CD1c-positive myeloid dendritic cell (primary cell): ENCODE measurements around the gene LPCAT3.

Experiments used
- DNase-seq: peaks from one replicate; pipeline ENCODE4 v3.0.0-alpha.2; 2016; ENCODE audit errors: extremely low spot score

The LPCAT3 gene

DNA sequence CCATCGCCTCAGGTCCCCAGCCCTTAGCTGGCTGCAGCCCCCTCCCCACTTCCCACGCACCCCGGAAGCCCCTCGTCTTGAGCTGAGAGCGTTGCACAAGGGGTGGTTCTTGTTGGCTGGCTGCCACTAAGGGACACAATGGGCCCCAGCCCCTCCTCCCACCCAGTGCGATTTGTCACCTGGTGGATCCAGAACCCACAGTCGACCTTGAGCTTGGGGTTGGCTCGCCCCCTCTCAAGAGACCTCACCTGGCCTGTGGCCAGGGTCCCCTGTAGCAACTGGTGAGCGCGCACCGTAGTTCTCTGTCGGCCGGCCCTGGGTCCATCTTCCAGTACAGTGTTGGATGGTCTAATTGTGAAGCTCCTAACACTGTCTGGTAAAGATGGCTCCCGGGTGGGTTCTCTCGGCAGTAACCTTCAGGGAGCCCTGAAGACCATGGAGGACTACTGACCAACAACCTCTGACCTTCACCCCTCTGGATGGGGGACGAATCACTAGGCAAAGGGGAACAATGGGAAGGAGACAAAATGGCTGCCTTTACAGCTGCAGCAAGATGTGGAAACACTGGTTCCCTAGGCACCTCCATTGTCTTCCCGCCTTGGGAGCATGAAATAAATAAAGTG is 54.4 kb downstream of the LPCAT3 start:
- DNase-seq: no peak

DNA sequence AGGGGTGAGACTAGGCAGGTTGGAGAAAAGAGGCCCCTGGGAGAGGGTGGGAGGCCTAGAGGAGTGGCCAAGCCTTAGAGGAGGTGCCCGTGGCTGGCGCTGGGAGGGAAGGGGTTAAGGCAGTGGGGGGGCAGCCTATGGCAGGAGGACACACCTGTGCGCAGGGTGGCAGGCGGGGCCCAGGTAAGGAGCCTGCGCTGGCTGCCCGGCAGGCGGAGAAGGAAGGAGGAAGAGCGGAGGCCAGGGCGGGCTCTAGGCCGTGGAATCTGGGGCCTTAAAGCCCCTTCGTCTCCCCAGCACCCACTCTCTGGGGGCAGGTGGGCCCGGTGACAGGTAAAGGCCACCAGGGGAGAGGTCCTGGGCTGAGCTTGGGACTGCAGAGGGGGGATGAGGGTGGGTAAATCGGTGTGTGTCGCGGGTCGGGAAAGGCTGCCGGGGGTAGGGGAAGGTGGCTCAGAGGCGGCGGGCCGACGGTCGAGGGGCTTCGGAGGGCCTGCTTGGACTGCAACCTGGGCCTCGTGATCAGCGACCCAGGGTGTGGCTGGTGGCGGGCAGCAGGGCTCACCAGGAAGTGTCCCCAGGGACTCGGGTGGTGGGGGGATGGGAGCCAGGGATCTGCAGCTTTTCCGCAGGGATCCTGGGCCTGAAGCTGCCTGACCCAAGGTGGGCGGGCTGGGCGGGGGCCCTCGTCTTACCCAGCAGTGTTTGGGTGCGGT is 55.1 kb downstream of the LPCAT3 start:
- no peak for DNase-seq

DNA sequence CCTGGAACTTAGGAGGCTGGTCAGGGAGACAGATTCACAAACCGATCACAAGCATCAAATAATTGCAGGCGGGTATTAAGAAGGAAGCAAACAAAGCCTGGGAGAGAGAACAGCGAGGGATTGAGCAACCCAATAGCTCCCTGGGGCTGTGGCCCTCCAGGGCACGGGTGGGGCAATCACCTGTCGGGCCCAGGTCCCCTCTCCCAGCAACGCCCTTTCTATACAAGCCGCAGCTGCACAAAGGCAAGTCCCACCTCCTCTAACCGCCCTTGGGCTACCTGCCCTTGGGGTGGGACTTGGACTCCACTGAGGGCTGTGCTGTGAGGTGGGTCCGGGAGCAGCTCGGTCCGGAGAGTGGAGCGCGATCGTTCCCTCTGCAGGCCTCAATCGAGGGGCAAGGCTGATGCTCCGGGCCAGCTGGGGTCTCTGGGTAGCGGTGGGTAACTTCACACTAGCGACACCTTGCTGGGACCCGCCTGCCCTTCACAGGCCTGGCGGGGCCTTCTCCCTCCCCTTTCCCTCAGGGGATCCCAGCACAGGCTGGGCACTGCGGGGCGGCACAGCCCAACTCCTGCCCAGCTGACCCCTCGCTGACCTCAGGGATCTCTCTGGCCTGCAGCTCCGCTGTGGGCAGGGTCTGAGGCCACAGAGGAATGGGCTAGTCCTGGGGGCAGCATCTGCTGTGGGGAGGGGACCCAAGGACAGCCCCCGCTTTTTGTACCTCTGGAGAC is 55.8 kb downstream of the LPCAT3 start:
- no peak for DNase-seq

DNA sequence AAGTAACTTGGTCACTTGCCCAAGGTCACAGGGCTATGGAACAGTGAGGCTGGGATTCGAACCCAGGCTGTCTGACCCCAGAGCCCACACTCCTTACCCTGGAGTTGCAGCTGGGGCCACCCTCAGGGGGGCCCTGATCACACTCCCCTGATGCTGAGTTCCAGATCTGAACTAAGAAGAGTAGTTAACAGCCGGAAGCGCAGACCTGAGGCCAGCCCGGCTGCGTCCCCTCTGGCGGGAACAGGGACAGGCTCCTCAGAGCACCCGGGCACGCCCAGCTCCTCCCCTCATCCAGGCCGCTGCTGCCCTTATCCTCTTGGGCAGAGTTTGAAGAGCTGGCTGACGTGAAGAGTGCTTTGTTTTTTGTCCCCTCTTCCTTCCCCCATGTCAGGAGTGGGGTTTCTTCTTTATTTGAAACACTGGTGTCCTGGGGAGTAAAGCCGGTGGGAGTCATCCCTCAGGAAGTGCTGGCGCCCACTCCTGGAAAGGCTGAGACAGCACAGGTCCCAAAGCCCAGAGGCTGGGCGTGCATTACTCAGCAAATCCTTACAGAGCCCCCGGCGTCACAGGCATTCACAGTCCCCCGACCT is 56.5 kb downstream of the LPCAT3 start:
- peak; percentile 70 for DNase-seq

DNA sequence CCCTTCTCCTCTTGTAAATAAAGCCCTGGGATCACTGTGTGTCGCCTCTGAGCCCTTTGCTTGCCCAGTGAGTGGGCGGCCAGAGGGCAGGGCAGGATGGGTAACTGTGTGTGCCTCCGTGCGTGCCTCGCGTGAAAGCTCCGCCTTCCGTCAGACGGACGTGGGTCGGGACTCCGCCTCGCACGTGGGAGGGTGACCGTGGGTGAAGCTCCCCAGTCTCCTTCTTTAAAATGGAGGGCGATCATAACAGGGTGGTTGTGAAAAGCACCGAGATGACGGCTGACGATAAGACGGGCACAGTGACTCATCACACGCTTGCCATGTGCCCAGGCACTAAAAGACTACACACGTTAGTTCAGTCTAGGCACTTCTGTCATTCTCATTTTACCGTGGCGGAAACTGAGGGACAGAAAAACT is 57.0 kb downstream of the LPCAT3 start:
- DNase-seq: peak; percentile 98

DNA sequence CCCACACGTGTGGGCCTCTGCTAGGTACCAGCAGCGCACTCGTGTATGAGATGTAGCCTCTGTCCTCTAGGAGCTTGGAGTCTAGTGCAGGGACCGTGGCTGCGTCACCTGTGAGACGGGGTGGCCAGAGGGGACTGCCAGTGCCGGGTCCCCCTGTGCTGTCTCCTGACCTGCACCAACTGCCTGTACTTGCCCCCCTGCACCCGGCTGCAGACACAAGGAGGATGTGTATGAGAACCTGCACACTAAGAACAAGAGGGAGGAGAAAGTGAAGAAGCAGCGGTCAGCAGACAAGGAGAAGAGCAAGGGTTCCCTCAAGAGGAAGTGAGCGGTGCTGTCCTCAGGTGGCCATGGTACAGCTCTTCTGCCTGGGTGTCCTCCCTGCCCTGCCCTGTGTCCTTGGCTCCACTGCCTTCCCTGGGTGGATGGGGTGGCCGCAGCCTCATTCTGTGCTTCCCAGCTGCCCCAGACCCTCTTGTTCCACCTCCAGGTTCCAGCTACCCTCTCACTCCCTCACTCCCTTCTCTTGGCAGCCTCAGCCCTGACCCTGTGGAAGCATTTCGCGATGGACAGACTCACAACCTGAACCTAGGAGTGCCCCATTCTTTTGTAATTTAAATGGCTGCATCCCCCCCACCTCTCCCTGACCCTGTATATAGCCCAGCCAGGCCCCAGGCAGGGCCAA is 57.5 kb downstream of the LPCAT3 start:
- DNase-seq: peak; percentile 65

DNA sequence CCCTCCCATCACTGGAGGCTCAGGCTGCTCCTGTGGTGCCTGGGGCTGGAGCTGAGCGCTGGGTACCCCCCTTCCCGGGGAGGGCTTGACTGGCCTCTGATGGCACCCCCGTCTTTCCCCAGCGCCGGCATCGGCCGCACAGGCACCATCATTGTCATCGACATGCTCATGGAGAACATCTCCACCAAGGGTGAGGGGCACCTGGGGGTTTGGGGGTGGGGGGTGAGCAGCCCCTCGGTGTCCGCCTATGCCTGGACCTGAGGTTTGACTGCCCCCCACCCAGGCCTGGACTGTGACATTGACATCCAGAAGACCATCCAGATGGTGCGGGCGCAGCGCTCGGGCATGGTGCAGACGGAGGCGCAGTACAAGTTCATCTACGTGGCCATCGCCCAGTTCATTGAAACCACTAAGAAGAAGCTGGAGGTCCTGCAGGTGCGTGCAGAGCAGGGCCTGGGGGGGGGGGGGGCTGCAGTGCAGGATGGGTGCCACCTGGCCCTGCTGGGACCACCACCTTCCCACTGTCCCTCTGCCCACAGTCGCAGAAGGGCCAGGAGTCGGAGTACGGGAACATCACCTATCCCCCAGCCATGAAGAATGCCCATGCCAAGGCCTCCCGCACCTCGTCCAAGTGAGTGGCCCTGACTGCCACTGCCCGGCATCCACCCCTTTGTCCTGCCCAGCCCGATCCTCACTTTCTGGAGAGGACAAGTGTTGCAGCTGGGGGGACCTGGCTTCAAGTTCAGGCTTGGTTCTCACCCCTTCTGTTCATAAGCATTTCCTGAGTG is 58.3 kb downstream of the LPCAT3 start:
- DNase-seq: no peak

DNA sequence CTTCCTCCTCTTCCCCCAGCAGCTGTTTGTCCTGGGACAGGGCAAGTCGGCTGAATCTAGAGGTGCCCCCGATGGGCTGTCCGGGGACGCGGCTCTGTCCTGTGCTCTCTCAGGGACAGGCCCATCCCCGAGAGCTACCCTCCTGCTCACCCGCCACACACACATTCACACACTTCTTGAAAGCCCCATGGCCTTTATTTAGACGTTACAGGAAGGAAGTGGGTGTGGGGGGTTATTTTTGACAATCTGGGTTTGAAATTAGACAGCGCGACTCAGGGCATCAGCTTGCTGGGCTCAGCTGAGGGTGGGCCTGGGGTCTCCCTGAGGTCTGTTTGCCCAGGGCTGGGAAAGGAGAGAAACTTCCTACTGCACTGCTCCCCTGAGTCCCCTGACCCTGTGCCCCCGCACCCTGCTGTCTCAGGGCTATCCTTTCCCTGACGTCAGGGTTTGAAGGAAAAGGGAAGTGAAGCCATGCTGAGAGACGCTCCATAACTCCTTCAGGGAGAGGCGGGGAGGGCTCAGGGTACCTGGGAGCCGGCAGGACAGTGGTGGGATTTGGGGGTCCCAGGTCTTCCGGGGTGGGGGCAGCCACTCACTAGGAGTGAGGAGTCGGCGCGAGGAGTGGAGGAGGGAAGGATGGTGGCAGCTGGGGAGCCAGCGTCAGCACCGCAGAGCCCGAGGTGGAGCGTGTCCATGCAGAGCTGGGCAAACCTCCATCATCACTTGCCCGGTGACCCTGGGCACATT is 59.0 kb downstream of the LPCAT3 start:
- DNase-seq: peak; percentile 90

DNA sequence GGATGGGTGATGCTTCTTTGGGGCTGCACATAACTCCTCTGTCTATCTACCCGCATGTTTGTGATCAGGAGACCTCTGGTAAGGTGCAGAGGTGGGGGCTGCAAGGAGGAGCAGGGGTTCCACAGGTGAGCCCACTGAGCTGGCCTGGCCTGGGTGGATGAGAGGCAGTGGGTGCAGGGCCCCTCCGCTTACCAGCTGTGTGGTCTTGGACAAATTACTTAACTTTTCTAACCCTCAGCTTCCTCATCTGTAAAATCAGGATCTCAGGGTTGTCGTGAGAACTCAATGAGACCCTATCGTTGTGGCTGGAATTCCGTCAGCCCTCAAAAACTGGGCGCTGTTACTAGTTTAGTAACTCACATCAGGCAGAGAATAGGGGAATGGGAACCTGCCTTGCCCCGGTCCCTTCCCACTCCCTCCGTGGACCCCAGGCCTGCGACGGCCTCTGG is 59.6 kb downstream of the LPCAT3 start:
- DNase-seq: peak; percentile 86

DNA sequence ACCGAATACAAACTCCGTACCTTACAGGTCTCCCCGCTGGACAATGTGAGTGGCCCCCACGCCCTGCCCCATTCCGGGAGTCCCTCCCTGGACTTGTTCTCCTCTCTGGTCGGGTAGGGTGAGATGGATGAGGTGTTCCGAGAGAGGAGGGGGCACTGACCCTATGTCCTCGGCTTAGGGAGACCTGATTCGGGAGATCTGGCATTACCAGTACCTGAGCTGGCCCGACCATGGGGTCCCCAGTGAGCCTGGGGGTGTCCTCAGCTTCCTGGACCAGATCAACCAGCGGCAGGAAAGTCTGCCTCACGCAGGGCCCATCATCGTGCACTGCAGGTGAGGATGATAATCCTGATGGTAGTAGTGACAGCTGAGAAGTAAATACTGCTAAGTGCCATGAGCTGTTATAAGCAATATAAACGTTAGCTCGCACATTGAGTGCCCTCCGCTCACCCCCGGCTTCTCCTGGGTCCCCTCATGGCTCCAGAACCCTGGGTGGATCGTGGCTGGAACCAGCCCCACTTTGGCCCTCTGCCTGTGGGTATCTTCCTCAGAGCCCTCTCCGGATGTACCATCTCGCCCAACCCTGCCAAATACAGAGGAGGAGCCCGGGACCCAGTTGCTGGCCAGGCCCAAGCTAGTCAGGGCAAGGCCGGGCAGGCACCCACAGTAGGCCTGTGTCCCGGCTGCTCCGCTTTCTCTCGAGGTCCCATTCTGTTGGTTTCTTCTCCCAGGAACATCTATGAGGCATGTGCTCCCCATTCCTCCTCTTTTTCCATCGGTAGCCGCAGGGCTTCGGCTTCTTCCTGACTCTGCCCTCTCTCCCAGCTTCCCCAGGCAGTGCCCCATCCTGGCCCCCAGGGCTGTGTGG is 60.3 kb downstream of the LPCAT3 start:
- DNase-seq: no peak

DNA sequence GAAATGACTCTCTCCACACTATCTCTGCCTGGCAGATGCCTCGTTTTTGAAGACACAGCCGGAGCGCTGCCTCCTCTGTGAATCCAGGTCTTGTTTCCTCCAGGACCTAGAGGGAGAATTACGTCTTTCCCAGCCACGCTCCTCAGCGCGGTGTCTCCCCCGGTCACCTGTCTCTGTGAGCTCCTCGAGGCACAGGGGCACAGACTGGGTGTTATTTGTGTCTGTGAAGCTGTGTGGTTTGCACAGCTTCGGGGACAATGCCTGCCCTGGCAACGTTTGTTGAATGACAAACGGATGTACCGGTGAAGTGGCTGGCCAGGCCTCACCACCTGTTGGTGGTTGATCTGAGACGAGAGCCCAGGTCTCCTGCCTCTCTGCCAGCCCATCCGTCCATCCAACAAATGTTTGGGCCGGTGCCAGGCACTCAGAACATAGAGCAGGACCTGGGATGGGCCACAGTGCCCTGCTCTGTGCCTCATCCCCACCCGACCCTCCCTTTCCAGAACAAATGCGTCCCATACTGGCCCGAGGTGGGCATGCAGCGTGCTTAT is 61.0 kb downstream of the LPCAT3 start:
- DNase-seq: no peak

DNA sequence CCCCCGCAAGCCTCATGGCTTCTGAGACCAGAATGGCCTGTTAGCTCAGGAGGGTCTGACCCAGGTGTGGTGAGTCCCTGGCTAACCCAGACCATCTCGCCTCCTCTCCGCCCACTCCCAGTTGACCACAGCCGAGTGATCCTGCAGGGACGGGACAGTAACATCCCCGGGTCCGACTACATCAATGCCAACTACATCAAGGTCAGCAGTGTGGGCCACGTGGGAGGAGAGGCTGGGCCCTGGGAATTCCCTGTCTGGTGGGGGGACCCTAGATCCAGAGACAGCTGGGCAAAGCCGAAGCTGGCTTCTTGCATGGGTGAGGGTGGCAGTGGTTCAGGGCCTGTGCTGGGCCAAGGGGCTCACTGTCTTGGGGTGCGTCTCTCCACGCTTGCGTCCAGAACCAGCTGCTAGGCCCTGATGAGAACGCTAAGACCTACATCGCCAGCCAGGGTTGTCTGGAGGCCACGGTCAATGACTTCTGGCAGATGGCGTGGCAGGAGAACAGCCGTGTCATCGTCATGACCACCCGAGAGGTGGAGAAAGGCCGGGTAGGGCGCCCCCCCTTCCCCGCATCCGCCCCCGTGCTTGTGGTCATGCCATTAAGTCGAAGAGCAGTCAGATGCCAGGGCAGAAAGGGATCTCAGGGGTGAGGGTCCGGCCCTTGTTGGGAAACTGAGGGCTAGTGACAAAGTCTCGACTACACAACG is 62.1 kb downstream of the LPCAT3 start:
- DNase-seq: peak; percentile 34

DNA sequence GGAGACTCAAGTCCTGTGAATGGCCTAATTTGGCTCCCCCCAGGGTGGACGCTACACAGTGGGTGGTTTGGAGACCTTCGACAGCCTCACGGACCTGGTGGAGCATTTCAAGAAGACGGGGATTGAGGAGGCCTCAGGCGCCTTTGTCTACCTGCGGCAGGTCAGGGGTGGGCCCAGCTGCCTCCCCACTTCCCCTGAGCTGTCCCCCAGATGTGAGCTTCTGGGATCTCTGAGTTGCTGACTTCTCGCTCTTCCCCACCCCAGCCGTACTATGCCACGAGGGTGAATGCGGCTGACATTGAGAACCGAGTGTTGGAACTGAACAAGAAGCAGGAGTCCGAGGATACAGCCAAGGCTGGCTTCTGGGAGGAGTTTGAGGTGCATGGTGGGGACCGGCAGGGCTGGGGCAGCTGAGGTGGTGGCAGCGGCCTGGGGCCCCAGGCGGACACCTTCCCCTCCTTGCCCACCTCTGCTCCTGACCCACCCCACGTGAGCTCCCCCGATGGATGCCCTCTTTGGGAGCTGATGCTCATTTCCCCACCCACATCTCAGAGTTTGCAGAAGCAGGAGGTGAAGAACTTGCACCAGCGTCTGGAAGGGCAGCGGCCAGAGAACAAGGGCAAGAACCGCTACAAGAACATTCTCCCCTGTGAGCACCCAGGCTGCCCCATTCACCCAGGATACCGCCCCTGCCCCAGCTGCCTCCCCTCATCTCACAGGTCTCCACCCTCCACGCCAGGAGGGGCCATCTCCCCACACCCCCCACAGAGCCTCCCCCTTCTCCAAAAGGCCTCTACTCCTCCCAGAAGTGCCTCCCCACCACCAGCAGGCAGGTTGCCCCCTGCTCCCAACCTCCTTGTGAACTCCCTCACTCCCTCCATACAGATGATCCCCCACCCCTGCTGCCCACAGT is 62.9 kb downstream of the LPCAT3 start:
- no peak for DNase-seq

DNA sequence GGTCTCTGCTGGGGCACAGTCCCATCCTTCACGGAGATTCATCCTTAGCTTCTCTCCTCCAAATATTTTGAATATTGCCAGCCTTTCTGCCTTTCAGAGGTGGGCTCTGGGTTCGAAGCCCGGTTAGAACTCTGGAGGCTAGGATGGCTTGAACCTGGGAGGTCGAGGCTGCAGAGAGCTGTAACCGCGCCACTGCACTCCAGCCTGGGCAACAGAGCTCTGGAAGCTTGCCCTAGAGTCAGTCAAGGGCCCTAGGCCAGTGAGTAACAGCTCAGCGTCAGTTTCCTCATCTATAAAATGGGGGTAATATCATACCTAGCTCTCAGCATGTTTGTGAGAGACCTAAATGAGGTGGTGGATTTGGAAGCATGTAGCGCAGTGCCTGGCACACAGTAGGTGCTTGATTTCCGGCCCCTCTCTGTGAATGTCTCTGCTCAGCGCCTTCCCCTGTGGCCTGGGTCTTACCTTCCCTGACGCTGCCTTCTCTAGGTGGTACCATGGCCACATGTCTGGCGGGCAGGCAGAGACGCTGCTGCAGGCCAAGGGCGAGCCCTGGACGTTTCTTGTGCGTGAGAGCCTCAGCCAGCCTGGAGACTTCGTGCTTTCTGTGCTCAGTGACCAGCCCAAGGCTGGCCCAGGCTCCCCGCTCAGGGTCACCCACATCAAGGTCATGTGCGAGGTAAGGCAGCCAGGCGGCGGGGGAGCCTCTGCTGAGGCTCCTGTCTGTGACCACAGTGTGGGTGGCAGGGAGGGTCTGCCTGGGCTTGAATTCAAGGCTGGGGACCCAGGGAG is 63.8 kb downstream of the LPCAT3 start:
- no peak for DNase-seq

DNA sequence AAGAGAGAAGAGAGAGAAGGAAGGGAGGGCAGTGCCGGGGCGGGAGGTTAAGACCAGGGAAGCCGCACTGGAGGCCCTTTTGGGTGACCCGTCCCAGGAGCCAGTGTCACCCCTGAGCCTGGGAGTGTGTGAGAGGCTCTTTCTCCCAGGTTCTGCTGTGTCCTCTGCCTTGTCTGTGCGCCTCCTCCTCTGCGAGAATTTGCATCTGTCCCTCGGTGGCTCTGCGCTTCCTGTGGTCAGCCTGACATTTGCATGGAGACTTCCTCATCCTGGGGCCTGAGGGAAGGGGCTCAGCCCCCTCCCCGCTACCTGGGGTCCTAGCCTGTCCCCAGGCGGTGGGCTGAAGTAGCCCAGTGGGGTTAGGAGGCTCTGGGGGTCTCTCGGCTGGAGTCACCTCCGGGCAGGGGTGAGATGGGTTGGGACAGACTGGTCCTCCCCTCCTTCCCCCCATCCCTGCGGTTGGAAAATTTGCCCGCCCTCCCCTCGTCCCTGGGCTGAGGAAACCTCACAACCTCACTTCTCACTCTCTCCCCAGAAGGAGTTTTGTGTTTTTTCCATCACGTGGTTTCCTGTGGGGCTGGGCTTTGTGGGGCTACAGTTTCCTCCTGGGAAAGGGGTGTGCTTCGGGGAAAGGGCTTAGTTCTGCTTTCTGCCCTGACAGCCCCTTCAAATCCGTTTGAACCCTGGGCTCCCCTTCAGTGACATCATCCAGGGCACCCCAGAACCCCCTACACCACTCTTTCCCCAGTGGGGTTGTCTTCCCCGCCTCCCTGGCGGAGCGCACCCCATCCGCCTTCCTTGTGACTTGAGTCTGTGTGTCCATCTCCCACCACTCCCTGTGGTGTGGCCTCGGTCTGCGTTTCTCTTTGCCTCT is 64.6 kb downstream of the LPCAT3 start:
- peak; percentile 92 for DNase-seq
